Osteoblast (primary cell): Measurements from ENCODE around the gene TMEM98. TPM values are rescaled to one million over a fixed set of nuclear protein-coding genes. Genes with fewer than 3 reads are reported as not detected.
"Not testable (repeated sequence)": the region's sequence is repeated elsewhere in the genome, so short reads cannot be mapped to it uniquely, and the experiment has no call there.

ENCODE experiments used
- DNase-seq: peaks from one replicate; pipeline ENCODE4 v3.0.0; 2011; ENCODE audit warnings: low spot score, mixed read lengths; ENCODE audit not compliant: insufficient read length; ENCODE audit errors: missing footprints
- H2AFZ ChIP-seq: 2 replicates; pipeline ENCODE4 v1.6.0; 2011; ENCODE audit warnings: mild to moderate bottlenecking, low read length
- H3K27ac ChIP-seq: 2 replicates; pipeline ENCODE4 v1.5.1; 2011; ENCODE audit warnings: mild to moderate bottlenecking, low read depth, low read length, moderate library complexity
- H3K27me3 ChIP-seq: 2 replicates; pipeline ENCODE4 v1.6.0; 2012; ENCODE audit warnings: mild to moderate bottlenecking, control low read depth, inconsistent platforms, low read length, moderate library complexity; ENCODE audit not compliant: insufficient read depth
- H3K36me3 ChIP-seq: 2 replicates; pipeline ENCODE4 v1.5.1; 2011; ENCODE audit warnings: mild to moderate bottlenecking, low read length, control low read depth, moderate library complexity; ENCODE audit not compliant: insufficient read depth
- H3K4me1 ChIP-seq: 2 replicates; pipeline ENCODE4 v1.5.1; 2011; ENCODE audit warnings: mild to moderate bottlenecking, low read length, control low read depth, moderate library complexity; ENCODE audit not compliant: insufficient read depth
- H3K4me2 ChIP-seq: 2 replicates; pipeline ENCODE4 v1.6.0; 2011; ENCODE audit warnings: mild to moderate bottlenecking, low read length; ENCODE audit not compliant: insufficient read depth
- H3K4me3 ChIP-seq: fragments of 200-600 bp; sonication (generic); 3 replicates; pipeline ENCODE4 v1.5.1; 2012; ENCODE audit warnings: mild to moderate bottlenecking, low read length, inconsistent platforms; ENCODE audit not compliant: insufficient read depth
- H3K79me2 ChIP-seq: 2 replicates; pipeline ENCODE4 v1.6.0; 2012; ENCODE audit warnings: mild to moderate bottlenecking, low read length, control low read depth, inconsistent platforms; ENCODE audit not compliant: insufficient read depth
- H3K9me3 ChIP-seq: 2 replicates; pipeline ENCODE4 v1.5.1; 2011; ENCODE audit warnings: low read depth, low read length, control low read depth
- H4K20me1 ChIP-seq: 2 replicates; pipeline ENCODE4 v1.6.0; 2012; ENCODE audit warnings: mild to moderate bottlenecking, low read length, control low read depth; ENCODE audit not compliant: insufficient read depth
- total RNA-seq: library from RNA; depleted of rRNA; stranded (reverse); fragments of >200 nt; gene quantifications from 2 replicates; pipeline ENCODE4 v1.2.3, GENCODE V29; 2012
- TF ChIP-seq, protein P1 (sequence below): IDR thresholded peaks from 2 replicates; pipeline ENCODE4 v1.5.1; 2011; ENCODE audit warnings: mild to moderate bottlenecking, low read depth, low read length, moderate library complexity; ENCODE audit errors: extremely low read depth

Gene TMEM98
- total RNA-seq, 1 donor: 121 TPM

DNA sequence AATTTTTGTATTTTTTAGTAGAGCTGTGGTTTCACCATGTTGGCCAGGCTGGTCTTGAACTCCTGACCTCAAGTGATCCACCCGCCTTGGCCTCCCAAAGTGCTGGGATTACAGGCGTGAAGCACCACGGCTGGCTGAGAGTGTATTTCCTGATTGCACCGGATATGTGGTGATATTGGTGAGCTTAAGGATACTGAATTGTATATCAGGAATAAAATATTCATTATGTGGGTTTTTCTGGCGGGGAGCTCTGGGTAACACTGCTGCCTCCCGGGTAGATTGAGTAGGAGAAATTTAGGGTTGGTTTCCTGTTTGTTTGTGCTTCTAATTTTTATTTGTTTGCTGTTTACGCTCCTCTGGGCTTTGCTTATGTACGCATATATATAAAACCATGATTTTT is 7.7 kb upstream of the TMEM98 start:
- TF ChIP-seq, protein P1, sequence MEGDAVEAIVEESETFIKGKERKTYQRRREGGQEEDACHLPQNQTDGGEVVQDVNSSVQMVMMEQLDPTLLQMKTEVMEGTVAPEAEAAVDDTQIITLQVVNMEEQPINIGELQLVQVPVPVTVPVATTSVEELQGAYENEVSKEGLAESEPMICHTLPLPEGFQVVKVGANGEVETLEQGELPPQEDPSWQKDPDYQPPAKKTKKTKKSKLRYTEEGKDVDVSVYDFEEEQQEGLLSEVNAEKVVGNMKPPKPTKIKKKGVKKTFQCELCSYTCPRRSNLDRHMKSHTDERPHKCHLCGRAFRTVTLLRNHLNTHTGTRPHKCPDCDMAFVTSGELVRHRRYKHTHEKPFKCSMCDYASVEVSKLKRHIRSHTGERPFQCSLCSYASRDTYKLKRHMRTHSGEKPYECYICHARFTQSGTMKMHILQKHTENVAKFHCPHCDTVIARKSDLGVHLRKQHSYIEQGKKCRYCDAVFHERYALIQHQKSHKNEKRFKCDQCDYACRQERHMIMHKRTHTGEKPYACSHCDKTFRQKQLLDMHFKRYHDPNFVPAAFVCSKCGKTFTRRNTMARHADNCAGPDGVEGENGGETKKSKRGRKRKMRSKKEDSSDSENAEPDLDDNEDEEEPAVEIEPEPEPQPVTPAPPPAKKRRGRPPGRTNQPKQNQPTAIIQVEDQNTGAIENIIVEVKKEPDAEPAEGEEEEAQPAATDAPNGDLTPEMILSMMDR: no peak
- Histone ChIP-seq H3K79me2 (no peaks in the 10 kb centered on the region), H3K36me3 (no peaks in the 10 kb centered on the region), H3K4me1 (no peaks in the 10 kb centered on the region), H3K27me3 (no peaks in the 10 kb centered on the region), H3K4me2 (no peak overlapping the region), H4K20me1 (no peaks in the 10 kb centered on the region), H3K27ac (no peak overlapping the region), H2AFZ (no peak overlapping the region), H3K4me3 (no peak overlapping the region), H3K9me3 (no peaks in the 10 kb centered on the region)
- no peak for DNase-seq

DNA sequence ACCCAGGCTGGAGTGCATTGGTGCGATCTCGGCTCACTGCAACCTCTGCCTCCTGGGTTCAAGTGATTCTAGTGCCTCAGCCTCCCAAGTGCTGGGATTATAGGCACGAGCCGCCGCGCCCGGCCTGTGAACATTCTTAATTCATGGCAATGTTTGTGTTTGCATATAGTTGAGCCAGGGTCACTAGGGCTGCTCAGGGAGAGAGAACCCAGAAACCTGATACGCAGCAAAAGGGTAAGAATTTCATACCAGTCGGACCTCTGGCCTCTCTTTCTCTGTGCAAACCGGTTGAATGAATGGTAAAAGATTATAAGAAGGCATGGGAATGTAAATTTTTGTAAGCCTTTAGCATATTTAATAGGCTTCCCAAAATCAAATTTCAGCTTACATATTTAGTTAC is 6.9 kb upstream of the TMEM98 start:
- TF ChIP-seq, protein P1: no peak
- H3K27ac ChIP-seq: no peak overlapping the region
- H3K4me3 ChIP-seq: no peak overlapping the region
- H3K4me1 ChIP-seq: no peaks in the 10 kb centered on the region
- no peaks in the 10 kb centered on the region for H3K27me3 ChIP-seq
- no peaks in the 10 kb centered on the region for H4K20me1 ChIP-seq
- no peak for DNase-seq
- no peaks in the 10 kb centered on the region for H3K79me2 ChIP-seq
- H2AFZ ChIP-seq: no peak overlapping the region
- no peaks in the 10 kb centered on the region for H3K36me3 ChIP-seq
- no peak overlapping the region for H3K4me2 ChIP-seq
- H3K9me3 ChIP-seq: no peaks in the 10 kb centered on the region

DNA sequence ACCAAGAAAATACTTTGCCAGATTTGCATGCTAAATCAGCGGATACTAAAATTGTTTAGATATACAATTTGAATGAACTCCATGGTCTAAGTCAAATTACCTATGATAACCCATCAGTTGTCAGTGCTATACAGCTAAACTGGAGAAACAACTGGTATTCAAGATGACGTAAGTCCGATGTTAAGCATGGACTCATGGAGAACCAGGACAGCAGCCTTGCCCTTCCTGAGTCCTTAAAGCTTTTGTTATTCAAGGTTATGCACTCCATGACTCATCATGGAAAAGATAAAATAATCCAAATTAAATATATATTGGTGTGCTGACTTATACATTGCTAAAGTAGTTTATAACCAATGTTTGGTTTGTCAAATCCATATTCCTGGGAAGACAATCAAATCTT is 4.0 kb upstream of the TMEM98 start:
- not testable (repeated sequence) for H3K4me2 ChIP-seq, H3K4me1 ChIP-seq, H3K27me3 ChIP-seq, H3K79me2 ChIP-seq, DNase-seq, H3K27ac ChIP-seq, H3K9me3 ChIP-seq, H4K20me1 ChIP-seq, H3K36me3 ChIP-seq, H2AFZ ChIP-seq, H3K4me3 ChIP-seq

DNA sequence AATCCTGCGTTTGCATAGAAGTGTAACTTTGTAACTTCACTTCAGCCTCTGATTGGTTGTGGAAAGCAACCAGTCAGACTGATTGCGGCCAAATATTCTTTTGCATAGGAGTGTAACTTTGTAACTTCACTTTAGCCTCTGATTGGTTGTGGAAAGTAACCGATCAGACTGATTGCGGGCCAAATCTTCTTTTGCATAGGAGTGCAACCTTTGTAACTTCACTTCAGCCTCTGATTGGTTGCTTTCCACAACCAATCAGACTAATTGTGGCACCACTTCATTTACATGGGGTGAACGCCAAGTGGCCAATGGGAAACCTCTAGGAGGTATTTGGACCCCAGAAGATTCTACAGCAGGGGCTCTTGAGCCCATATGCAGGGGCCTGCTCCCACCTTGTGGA is 1.8 kb upstream of the TMEM98 start:
- Histone ChIP-seq H2AFZ (no peak overlapping the region), H3K4me2 (no peak overlapping the region), H3K36me3 (no peaks in the 10 kb centered on the region), H3K9me3 (no peaks in the 10 kb centered on the region), H3K27ac (no peak overlapping the region), H3K27me3 (no peaks in the 10 kb centered on the region), H4K20me1 (no peaks in the 10 kb centered on the region), H3K4me3 (no peak overlapping the region), H3K4me1 (peaks cover 12% of the 10 kb centered on the region), H3K79me2 (peaks cover 11% of the 10 kb centered on the region)
- no peak for DNase-seq
- TF ChIP-seq, protein P1: no peak

DNA sequence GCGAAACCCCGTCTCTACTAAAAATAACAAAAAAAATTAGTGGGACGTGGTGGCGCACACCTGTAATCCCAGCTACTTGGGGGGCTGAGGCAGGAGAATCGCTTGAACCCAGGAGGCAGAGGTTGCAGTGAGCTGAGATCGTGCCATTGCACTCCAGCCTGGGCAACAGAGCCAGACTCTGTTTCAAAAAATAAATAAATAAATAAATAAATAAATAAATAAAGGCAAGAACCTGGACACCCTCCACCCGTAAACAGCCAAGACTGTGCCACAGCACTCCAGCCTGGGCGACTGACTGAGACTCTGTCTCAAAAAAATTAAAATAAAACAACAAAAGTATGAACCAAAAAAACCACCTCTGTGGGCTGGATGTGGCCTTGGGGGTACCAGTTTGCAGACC is 1.2 kb upstream of the TMEM98 start:
- Histone ChIP-seq H3K4me1 (peaks cover 12% of the 10 kb centered on the region), H3K4me2 (peak overlapping the region; percentile 73), H3K79me2 (peaks cover 11% of the 10 kb centered on the region), H2AFZ (peak overlapping the region; percentile 69)
- not testable (repeated sequence) for H4K20me1 ChIP-seq, H3K36me3 ChIP-seq, H3K4me3 ChIP-seq, H3K9me3 ChIP-seq, DNase-seq, H3K27me3 ChIP-seq, H3K27ac ChIP-seq
